Adrenal gland (tissue), 5 donors: Measurements from ENCODE around the gene CREBBP.

Source experiments
- POLR2A ChIP-seq, 2 donors: fragments of 450-650 bp; IDR thresholded peaks; one replicate each; pipeline ENCODE4 v1.6.1; 2017; ENCODE audit warnings: antibody characterized with exemption in 2 of 2, mild to moderate bottlenecking in 2 of 2, moderate library complexity in 1 of 2
- TF ChIP-seq, protein P1 (sequence below), 6 experiments: fragments of 450-650 bp in 4 of 6; fragments of 200-600 bp in 2 of 6; sonication (generic) in 1 of 6; IDR thresholded peaks; 1 replicate in 5 of 6; 2 replicates in 1 of 6; pipeline versions ENCODE4 v1.5.1 to v1.8.0; 2016 to 2021; ENCODE audit warnings: antibody characterized with exemption in 6 of 6, mild to moderate bottlenecking in 2 of 6, moderate library complexity in 1 of 6
- donor health status: DM: no; HTN: no; CAD: no.

DNA sequence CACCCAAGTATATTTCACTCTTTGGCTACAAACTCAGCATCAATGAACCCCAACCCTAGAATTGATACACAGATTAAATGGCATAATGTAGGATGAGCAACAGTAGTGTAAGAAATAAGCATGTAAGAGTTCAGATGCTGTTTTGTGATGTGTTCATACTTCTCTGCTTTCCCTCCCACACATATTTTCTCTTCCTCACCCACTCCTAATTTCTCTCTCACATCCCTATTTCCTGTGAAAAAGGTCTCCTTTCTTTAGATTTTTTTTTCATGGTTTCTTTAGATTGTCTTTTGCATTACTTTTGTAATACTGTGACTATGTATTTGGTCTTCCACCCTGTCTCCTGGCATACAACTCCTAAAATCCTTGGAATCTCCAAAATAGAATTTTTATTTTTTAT lies 21.7 kb downstream of the CREBBP start:
- TF ChIP-seq, protein P1, sequence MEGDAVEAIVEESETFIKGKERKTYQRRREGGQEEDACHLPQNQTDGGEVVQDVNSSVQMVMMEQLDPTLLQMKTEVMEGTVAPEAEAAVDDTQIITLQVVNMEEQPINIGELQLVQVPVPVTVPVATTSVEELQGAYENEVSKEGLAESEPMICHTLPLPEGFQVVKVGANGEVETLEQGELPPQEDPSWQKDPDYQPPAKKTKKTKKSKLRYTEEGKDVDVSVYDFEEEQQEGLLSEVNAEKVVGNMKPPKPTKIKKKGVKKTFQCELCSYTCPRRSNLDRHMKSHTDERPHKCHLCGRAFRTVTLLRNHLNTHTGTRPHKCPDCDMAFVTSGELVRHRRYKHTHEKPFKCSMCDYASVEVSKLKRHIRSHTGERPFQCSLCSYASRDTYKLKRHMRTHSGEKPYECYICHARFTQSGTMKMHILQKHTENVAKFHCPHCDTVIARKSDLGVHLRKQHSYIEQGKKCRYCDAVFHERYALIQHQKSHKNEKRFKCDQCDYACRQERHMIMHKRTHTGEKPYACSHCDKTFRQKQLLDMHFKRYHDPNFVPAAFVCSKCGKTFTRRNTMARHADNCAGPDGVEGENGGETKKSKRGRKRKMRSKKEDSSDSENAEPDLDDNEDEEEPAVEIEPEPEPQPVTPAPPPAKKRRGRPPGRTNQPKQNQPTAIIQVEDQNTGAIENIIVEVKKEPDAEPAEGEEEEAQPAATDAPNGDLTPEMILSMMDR (IDR thresholded peaks at IDR 0.05), result no peak
- TF ChIP-seq POLR2A (IDR thresholded peaks at IDR 0.05), result no peak
